ENCODE measurements around the gene RIPPLY3.
"Not testable (repeated sequence)": the region's sequence is repeated elsewhere in the genome, so short reads cannot be mapped to it uniquely, and the experiment has no call there.

- not testable (repeated sequence) for TF ChIP-seq EZH2 (IDR thresholded peaks at IDR 0.05; ENCODE audit: borderline replicate concordance, low read depth, low read length, severe bottlenecking); CTCF (IDR thresholded peaks at IDR 0.05; ENCODE audit: borderline replicate concordance, extremely low read depth, low read length, poor library complexity, severe bottlenecking)
These were observed 17.3 kb upstream of the RIPPLY3 start for GRCh38 chr21:36989199-36989698.

Data from DND-41 (cell line).